ENCODE measurements around the gene MRRF.

MRRF gene

GRCh38 chr9:122333169-122333808 is 68.6 kb downstream of the MRRF start:
- no peak for DNase-seq

GRCh38 chr9:122334916-122335315 is 70.2 kb downstream of the MRRF start:
- no peak for DNase-seq

- no peak for DNase-seq
Measured at GRCh38 chr9:122336189-122336588, 71.5 kb downstream of the MRRF start.

- DNase-seq, result no peak
Measured at GRCh38 chr9:122336866-122337555, 72.3 kb downstream of the MRRF start.

GRCh38 chr9:122337556-122337929 is 72.9 kb downstream of the MRRF start:
- no peak for DNase-seq

- no peak for DNase-seq
Measured at GRCh38 chr9:122338536-122338935, 73.9 kb downstream of the MRRF start.

- DNase-seq, result no peak
Measured at GRCh38 chr9:122338994-122339393, 74.3 kb downstream of the MRRF start.

GRCh38 chr9:122339579-122339978 is 74.9 kb downstream of the MRRF start:
- no peak for DNase-seq

- no peak for DNase-seq
Measured at GRCh38 chr9:122340161-122340560, 75.5 kb downstream of the MRRF start.

GRCh38 chr9:122342323-122343050 is 77.8 kb downstream of the MRRF start:
- no peak for DNase-seq

- DNase-seq, result peak; percentile 26
Measured at GRCh38 chr9:122346478-122347347, 82.0 kb downstream of the MRRF start.

GRCh38 chr9:122347348-122348287 is 82.9 kb downstream of the MRRF start:
- DNase-seq, result no peak

- no peak for DNase-seq
Measured at GRCh38 chr9:122348288-122348777, 83.7 kb downstream of the MRRF start.

GRCh38 chr9:122348791-122349190 is 84.1 kb downstream of the MRRF start:
- no peak for DNase-seq

- DNase-seq, result no peak
Measured at GRCh38 chr9:122349201-122349600, 84.5 kb downstream of the MRRF start.

GRCh38 chr9:122350577-122351355 is 86.1 kb downstream of the MRRF start:
- peak; percentile 79 for DNase-seq

GRCh38 chr9:122354536-122355199 is 90.0 kb downstream of the MRRF start:
- no peak for DNase-seq

- DNase-seq, result no peak
Measured at GRCh38 chr9:122355336-122355875, 90.7 kb downstream of the MRRF start.

GRCh38 chr9:122356627-122357026 is 91.9 kb downstream of the MRRF start:
- no peak for DNase-seq

- no peak for DNase-seq
Measured at GRCh38 chr9:122360891-122361290, 96.2 kb downstream of the MRRF start.

Measured in activated CD8-positive, alpha-beta memory T cell treated with anti-CD3 and anti-CD28 coated beads, Interleukin-2, amount 50 U/mL, for 4 hours (primary cell).